ENCODE data around the gene STK16.

Gene STK16

DNA sequence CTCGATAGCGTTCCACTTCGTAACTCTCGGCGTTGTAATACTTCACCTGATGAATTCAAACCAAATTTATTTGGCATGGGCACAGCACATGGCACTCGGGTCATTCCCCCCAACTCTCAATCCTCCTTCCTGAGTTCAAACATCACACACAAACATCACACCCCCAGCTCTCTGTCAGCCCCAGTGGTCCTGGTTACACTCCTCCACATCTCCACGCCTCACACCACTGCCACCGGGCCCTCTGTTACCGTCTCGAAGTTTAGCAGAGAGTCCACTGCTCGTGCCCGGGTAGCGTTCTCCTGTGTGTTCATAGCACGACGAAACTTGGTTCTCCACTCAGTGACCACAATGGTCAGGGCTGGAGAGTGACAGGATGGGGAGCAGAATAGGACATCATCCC lies 31.1 kb upstream of the STK16 start:
- DNase-seq (ENCODE audit: low spot score): no peak

DNA sequence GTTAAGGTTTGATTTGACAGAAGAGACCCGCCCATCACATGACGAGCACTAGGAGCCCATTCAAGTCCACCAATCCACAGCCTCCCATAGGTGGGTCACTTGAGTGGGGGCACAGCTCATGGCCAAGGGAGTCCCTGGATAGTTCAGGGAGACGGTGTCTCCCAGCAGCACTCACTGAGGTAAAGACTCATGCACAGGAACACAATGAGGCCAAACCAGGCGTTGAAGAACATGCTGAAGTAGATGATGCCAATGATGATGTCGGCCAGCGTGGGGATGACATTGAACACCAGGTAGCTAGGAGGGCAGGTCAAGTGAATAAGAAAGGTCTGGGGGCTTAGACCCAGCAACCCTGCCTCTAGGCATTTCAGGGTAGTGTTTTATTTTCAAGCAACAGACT lies 30.5 kb upstream of the STK16 start:
- no peak for DNase-seq (ENCODE audit: low spot score)

DNA sequence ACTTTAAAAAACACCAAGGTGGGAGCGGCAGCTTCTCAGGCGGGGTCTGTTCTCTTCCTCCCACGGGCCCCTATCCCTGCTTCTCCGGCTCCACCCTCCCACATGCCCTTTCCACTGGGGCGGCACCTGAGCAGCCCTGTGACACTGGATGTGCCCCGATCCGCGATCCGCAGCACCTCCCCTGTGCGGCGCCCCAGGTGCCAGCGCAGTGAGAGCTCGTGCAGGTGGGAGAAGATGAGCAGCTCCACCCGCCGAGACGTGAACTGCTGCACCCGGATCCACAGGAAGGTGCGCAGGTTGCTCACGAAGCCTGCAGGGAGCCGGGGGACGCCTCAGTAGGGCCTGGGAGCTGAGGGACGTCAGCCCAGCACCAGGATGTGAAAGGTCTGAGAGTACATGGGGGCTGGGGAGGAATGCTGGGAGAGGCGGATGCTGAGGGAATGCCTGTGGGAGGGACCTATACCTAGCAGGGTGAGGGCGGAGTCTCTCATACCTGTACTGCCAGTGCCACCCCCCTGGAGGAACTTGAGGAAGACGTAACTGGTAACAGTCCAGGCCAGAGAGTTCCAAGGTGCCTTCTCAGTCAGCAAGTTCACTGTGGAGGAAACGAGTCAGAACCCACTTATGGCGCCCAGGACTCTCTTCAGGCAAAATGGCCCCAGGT lies 29.3 kb upstream of the STK16 start:
- DNase-seq (ENCODE audit: low spot score): no peak

DNA sequence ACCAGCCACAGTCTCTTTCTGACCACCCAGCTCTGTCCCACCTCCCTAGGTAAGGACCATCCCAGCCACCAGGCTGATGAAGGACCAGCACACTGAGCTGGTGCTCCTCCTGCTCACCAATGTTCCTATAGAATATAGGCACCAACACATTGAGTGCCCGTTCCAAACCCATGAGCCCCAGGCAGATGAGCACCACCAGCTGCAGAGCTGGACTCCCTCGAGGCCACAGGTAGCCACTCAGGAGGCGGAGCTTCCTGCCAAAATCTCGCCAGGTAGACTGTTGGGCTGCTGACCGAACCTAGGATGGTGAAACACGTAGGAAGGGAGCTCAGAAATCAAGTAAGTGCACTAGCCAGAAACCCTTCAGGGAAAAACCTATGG lies 28.8 kb upstream of the STK16 start:
- no peak for DNase-seq (ENCODE audit: low spot score)

DNA sequence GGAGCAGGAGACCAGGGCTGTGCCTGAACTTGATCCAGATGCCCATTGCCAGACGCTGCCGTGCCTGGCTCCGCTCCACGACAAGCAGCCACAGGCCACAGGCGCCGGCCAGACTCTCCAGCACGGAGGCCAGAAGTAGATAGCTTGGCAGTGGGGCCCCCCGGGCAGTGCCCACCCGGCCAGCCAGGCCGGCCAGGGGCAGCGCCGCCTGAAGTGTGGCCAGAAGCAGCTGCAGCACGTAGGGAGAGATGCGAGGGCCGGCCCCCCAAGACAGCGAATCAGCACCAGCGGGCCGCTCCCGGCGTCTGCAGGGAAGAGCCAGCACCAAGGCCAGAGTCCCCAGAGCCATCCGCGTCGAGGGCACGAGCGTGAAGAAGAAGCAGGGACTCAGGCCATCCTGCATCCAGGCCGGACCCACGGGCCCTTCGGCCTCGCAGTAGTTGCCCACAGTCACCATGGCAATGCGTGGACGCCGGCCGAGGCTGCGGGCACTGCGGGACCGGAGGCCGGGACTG lies 27.0 kb upstream of the STK16 start:
- peak; percentile 55 for DNase-seq (ENCODE audit: low spot score)

DNA sequence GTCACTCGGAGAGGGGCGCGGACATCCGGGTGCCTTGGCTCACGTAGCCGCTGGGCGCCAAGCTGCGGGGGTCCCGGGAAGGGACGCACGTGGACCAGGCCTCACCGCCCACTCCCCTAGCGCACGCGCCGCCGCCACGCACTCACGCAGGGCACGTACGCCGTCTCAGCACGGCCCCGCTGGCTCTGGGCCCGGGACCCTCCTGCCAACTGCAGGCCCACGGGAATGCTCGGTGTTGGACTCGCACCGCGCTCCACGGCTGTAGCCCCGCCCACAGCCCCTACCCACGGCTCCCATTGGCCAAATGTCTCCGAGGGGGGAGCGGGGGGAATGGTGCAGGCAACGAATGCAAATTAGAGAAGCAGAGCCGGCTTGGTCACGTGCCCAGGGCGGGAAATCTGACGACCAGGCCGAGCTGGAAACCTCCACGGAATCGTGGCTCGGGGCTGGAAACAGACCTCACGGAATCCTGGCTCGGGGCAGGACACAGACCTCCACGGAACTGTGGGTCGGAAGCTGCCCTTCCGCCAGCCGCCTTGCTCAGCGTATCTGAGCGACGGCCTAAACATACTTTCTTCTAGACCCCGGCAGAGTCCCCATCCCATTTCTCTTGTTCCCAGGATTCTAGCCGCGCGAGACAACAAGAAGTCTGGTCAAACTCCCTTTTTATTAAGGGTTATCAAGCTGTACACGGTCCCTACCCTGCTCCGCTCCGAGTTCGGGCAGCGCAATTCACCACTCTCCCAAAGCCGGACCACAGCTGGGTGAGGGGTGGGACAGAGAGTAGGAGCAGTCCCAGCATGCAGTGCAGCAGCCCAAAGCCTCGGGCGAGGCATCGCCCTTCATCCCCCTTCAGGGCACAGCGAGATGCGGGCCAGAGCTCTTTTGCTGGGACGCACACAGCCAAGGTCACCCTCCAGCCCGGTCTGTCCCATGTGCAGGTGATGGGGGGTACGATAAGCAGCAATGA lies 26.3 kb upstream of the STK16 start, which contains the start of gene ABCB6:
Gene ABCB6 (minus strand): TSS at position 227 of the 970 bp plus-strand sequence. CDS start 285 bp downstream, outside the sequence.
- DNase-seq (ENCODE audit: low spot score): peak; percentile 96

DNA sequence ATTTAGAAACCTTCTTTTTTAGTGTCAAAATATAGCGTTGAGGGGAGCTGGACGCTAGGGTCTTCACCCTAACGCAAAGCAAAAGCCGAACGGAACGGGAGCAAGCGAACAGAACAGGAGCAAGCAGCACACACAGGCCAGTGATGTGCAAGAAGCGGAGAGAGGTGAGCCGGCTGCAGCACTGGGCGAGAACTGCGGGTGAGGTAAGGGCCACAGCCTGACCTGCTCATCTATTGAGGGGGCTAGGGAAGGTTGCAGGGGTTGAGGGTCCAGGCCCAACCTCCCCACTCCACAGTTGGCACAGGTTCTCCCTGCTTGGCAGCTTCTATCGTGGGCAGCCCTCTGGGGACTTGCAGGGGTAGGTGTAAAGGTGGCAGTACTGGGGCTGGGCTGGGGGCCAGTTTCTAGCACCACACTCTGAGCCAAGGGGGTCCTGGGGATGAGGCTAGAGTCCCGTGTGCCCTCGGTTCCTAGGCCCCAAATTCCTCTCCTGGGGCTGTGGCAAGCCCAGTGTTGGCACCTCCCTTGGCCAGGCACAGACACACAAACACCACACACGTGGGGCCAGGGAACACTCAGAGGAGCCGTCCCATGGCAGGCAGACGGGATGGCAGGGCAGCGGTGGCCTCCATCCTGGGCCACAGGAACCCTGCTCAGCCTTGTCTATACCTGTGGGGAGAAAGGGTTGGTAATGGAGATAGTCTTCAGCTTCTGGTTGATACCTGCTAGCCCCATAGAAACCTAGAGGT lies 25.3 kb upstream of the STK16 start:
- DNase-seq (ENCODE audit: low spot score): no peak

DNA sequence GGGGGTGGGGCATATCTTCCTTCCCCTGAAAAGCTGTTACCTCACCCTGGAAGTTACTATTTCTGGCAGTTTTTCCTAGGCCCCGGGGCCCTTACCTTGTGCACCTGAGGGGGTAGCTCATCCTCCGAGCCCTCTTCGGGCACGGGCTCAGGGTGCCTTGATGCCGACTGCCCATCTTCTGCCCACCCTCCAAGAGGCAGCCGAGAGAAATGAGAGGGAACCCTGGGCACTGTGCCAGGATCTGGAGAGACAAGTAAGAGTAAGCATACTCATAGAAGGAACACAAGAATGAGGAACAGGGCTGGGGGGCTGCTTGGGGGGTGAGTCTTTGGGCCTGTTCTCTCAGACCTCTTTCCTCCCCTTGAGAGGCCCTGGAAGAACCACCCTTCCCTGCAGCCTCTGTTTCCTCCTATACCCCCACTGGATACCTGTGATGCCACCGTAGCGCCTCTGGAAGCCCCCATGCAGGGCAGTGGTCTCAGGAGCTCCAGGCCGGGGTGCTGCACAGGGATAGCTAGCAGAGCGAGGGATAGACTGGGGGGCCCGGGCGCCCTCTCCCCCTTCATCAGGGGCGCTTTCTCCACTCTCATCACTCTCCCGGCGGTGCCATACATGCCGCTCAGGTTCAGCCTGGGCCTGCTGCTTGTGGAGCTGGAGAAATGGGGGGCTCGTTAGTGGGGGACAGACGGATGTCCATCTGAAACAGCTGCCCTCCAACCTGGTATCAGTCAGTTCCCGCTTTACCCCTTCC lies 24.5 kb upstream of the STK16 start:
- no peak for DNase-seq (ENCODE audit: low spot score)

DNA sequence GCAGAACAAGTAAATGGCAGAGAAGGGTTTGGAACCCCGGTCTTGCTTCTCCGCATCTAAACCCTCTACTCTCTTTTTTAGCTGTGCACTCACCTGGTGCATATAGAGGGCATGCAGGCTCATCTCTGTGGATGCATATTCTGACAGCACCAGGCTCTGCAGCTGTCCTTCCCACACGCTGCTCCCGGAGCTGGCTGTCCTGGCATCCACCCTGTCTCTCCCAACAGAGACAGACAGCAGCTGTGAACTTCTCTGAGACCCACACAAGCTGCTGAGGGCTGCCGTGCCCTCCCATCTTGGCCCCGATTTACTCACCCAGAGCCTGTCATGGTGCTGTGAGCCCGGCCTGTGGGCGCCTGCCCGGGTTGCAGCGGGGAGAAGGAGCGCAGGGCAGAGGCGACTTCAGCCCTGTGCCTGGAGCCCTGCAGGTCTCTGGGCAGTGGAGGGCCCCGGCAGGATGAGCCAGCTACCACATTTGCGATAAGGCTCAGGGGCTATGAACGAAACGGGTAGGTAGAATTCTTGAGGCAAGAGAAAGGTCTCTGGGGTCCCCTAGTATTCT lies 23.2 kb upstream of the STK16 start:
- no peak for DNase-seq (ENCODE audit: low spot score)

DNA sequence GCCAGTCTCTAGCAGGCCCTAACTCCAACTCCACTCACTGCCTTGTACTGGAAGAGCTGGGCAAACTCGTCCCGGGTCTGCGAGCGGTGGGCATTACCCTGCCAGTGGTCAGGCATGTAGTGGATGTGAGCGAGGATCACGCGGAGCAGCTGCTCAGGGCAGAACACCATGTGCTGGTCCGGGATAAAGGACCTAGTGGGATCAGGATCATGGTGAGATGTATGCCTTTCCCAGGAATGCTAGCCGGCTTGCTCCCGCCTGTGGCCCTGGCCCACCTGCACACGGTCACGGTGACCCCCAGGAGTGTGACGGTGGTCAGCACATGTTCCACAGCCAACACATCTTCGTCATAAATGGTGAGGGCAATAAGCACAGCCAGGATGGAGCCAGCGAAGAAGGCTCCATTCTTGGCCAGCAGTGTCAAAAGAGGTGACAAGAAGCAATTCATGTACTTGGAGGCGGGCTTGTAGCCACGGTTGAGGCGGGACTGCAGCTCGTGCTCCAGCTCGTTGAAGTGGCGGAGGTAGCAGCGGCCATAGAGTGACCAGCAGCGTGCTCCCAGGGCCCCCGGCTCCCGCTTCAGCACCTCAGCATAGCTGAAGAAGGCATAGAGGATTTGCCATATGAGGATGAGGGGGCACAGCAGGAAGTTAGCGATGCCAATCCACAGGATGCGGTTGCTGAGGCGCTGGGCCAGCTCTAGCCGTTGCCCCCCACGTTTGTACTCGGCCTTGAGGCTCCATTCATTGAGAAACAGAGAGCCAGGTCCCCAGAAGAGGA lies 21.3 kb upstream of the STK16 start:
- no peak for DNase-seq (ENCODE audit: low spot score)

DNA sequence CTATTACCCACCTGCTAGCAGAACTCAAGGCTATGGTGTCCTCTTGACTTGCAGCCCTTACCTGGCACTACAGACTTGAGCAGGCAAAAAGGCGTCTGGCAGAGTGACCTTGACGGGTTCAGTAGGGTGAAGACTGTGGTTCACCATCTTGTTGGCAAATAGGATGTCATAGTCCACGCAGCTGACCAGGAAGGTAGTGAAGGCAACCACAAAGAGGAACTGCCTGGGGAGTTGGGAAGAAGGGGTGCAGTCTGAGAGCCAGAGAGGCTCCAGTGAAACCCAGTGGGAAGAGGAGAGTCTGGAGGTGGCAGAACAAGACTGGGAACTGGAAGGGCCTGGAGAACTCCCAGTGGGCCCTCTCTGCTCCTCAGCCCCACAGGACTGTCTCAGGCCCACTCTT lies 19.9 kb upstream of the STK16 start:
- no peak for DNase-seq (ENCODE audit: low spot score)

DNA sequence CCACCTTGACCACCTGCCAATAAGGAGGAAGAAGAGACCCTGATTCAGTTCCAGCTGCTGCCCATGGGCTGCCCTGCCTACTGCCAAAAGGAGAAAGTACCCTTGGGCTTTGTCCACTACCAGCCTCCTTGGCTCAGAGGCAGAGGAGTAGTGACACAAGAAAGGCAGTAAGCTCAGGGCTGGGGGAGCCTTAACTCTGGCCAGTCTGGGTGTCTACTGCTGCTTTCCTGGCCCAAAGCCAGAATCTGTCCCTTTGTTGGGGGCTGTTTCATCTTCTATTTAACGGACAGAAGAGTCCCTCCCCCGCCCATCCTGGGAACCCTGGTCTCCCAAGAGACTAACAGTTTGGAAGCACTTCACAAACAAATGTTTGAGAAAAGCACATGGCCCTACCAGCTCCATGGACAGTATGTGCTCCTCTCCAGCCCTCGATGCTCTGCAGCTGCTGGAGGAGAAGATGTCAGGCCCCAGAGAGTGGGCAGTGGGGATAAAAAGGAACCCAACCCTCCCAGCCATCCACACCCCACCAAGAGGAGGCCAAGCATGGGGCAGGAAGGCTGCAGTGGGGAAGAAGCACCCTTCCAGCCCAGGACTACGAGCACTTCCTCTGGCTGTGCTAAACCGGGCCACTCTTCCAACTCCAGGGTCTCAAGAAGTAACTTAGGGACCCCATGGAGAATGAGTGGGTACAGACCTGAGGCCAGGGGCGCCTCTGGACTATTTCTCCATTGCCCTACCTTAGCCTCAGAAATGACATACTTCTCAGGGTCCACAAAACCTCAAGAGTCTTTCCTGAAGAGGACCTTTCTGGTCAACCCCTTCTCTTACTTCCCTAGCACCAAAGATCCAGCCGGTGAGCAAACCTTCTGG lies 17.0 kb upstream of the STK16 start:
- no peak for DNase-seq (ENCODE audit: low spot score)

DNA sequence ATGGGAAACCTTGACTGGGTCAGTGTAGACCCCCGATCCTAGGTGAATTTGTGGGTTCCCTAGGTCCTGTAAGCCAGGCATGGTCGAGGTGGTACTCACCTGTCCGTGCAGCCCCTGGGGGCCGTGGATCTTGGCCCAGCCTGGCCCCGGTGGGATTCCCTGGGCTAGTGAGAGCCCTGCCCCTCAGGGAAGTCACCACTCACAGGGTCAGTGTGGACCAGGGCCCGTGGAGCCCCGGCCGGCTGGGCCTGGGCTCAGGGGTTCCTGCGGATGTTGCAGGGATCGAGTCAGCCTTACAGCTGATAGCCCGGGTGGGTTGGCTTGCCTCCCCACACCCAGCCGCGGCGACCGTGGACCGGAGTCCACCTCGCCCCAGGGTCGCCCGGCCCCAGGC lies 16.4 kb upstream of the STK16 start:
- no peak for DNase-seq (ENCODE audit: low spot score)

DNA sequence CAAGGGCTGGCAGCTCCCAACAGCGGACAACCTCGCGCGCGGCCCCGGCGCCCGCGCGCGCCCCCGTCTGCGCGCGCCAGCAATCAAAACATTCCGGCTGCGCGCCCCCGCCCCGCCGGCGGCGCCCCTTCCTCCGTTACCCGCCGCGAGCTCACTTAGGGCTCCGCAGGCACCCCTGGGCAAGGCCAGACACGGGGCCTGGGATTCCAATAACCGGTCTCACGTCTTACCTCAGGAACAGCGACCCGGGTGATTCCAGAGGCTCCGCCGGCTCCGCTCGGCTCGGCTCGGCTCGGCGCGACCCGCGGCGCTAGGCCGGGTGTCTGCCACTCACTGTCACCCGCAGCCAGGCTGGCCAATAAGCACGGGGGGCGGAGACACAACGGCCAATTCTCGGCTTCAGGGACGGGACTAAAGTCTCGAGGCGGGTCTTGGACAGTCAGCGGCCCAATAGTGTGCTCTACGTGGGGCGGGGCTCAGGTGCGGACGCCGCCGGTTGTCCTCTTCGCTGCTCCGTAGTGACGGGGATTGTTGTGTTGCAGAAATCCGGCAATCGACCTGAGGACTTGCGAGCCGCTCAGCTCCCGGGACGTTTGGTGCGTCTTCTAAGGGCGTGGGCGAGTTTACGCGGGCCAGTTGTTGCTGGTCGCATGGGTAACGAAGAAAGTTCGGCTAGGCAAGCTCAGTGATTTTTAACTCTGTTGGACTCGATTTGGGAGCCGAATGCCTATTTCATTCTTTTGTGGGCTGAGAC lies 15.8 kb upstream of the STK16 start, which contains the start of the genes ANKZF1 and ATG9A:
Gene ANKZF1 (plus strand): TSS at position 502 of the 754 bp plus-strand sequence. CDS start 452 bp downstream, outside the sequence.
Gene ATG9A (minus strand): TSS at position 332 of the 754 bp plus-strand sequence. CDS start 1,612 bp downstream, outside the sequence.
- peak; percentile 99 for DNase-seq (ENCODE audit: low spot score)

DNA sequence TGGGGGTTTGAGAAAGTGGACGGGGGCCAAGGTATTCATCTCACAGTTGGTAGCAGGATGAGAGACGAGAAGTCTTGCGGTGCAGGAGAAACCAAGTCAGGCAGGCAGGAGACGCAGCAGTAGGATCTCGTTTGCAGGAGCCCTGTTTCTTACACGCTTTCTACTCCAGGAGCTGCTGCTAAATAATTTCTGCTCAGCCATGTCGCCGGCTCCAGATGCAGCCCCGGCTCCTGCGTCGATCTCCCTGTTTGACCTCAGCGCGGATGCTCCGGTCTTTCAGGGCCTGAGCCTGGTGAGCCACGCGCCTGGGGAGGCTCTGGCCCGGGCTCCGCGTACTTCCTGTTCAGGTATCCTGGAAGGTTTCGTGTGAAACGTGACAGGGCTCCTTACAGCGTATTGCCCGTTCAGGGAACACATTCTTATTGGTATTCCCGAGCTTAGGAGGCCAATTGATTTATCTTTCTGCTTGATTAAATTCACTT lies 15.2 kb upstream of the STK16 start:
- DNase-seq (ENCODE audit: low spot score): no peak

DNA sequence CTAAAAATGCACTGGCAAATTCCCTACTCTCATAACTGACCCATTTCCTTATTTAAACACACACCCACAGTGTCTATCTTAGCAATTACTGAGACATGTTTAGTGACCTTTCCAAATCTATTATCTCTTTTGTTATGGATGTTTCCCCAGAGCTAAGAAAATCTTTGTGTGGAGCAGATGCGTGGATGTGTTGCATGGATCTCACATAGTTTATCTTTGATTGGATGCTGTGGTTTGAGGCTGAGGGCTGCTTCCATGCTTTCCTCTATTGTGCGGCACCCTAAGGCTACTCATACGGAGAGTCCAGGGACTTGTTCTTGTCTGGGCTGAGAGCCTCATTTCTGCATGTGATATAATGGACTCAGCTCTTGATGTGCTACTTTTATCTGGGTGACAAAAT lies 10.9 kb upstream of the STK16 start:
- no peak for DNase-seq (ENCODE audit: low spot score)

DNA sequence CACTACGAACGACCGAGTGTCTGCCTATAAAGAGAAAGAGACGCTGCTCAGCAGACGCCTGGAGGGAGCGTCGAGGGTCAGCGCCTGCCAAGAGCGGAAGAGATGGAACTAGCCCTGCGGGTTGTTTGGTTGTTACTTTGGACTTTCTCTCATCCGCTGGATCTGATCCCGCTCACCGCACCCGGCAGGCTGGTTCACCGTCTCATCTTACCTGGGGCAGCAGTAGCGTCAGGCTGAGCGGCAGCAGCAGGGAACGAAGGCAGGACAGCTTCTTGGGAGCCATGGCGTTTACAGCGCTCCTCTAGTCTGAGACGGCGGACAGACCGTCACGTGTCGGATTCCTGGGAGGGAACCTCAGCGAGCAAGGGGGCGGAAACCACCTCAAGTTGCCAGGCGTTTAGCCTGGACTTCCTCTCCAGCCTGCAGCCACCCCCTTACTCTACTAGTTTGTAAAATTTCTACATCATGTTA lies 2.0 kb upstream of the STK16 start:
- DNase-seq (ENCODE audit: low spot score): no peak

DNA sequence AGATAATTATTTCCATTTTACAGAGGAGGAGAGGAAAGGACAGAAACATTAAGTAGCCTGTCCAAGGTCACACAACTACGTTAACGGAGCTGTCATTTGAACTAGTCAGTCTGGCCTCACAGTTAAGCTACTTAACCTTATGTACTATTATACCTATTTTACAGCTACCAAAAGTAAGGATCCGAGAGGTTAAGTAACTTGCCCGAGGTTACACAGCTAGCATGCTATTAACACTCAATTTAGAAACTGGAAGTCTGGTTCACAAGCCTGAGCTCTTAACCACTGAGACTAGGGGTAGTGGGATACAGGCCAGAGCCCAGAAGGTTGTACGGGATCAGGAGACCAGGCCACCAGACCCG lies 511 bp upstream of the STK16 start:
- DNase-seq (ENCODE audit: low spot score): no peak

Measured in putamen (tissue), 1 donor.